GM12878 (cell line): ENCODE results near the gene C15orf39. TPM values are rescaled to one million over a fixed set of nuclear protein-coding genes. Genes with fewer than 3 reads are reported as not detected.
"Not testable (repeated sequence)": the region's sequence is repeated elsewhere in the genome, so short reads cannot be mapped to it uniquely, and the experiment has no call there.

Source experiments
- ATAC-seq: fragments of 200-7000 bp; cut with Tn5 transposase; 3 replicates; pipeline ENCODE4 v1.9.1; 2020; ENCODE audit warnings: mild to moderate bottlenecking, moderate library complexity
- BruUV-seq: library from RNA; stranded (reverse); fragments of 400-500 nt; replicated peaks from 2 replicates; lab custom pipeline; 2021; lab: Mats Ljungman, UMichigan
- CTCF ChIA-PET: fragments of 300-600 bp; sonication (Branson Sonifier 250); formaldehyde crosslinking; extraction: SDS; loops from one replicate; lab custom pipeline; 2021; ENCODE audit warnings: inconsistent platforms; lab: Yijun Ruan, JAX
- POLR2A ChIA-PET: fragments of 350-600 bp; formaldehyde crosslinking; extraction: SDS; loops from one replicate; lab custom pipeline; 2021; ENCODE audit warnings: inconsistent platforms; lab: Charles Lee
- RAD21 ChIA-PET: fragments of 300-600 bp; sonication (Branson Sonifier 250); formaldehyde crosslinking; loops from one replicate; lab custom pipeline; 2023; ENCODE audit warnings: antibody characterized with exemption; ENCODE audit not compliant: unreplicated experiment; lab: Charles Lee
- SMC1A ChIA-PET: fragments of 300-600 bp; sonication (Branson Sonifier 250); formaldehyde crosslinking; loops from one replicate; lab custom pipeline; 2023; ENCODE audit not compliant: unreplicated experiment, uncharacterized antibody; lab: Charles Lee
- DNase-seq: peaks from one replicate; pipeline ENCODE4 v3.0.0-alpha.2; 2011; ENCODE audit warnings: low read depth, low spot score
- FAIRE-seq: peaks from 3 replicates; lab custom pipeline; 2011; peaks lifted over from hg19 to GRCh38; lab: Jason Lieb, UNC
- H2AFZ ChIP-seq: 2 replicates; pipeline ENCODE4 v1.6.0; 2011; ENCODE audit warnings: low read depth, low read length, control low read depth; ENCODE audit not compliant: control insufficient read depth
- H3K27ac ChIP-seq: 2 replicates; pipeline ENCODE4 v1.5.1; 2011; ENCODE audit warnings: control low read depth; ENCODE audit not compliant: control insufficient read depth, insufficient read depth
- H3K27me3 ChIP-seq, 2 experiments: replicated peaks in 1 of 2; 2 replicates each; pipeline versions ENCODE4 v1.6.0 to v1.6.1; 2011; ENCODE audit warnings: low read length in 1 of 2; ENCODE audit not compliant: control insufficient read depth in 2 of 2, insufficient read depth in 2 of 2
- H3K36me3 ChIP-seq, 2 experiments: 2 replicates each; pipeline ENCODE4 v1.5.1; 2011; ENCODE audit warnings: low read length in 1 of 2; ENCODE audit not compliant: control insufficient read depth in 2 of 2, insufficient read depth in 2 of 2
- H3K4me1 ChIP-seq: 2 replicates; pipeline ENCODE4 v1.6.1; 2011; ENCODE audit warnings: mild to moderate bottlenecking, low read length, moderate library complexity, mixed read lengths; ENCODE audit not compliant: control insufficient read depth, insufficient read depth
- H3K4me2 ChIP-seq: 2 replicates; pipeline ENCODE4 v1.6.0; 2011; ENCODE audit warnings: control low read depth; ENCODE audit not compliant: control insufficient read depth, insufficient read depth
- H3K4me3 ChIP-seq: fragments of 200-600 bp; sonication (generic); 2 replicates; pipeline ENCODE4 v1.5.1; 2016
- H3K79me2 ChIP-seq: 2 replicates; pipeline ENCODE4 v1.6.0; 2011; ENCODE audit warnings: low read length; ENCODE audit not compliant: control insufficient read depth, insufficient read depth
- H3K9ac ChIP-seq: 2 replicates; pipeline ENCODE4 v1.8.0; 2011; ENCODE audit warnings: low read length, control low read depth, mixed read lengths; ENCODE audit not compliant: control insufficient read depth, insufficient read depth
- H3K9me3 ChIP-seq: replicated peaks from 3 replicates; pipeline ENCODE4 v1.5.1; 2011; ENCODE audit warnings: mild to moderate bottlenecking, low read length; ENCODE audit not compliant: control insufficient read depth, insufficient read depth
- H4K20me1 ChIP-seq: 2 replicates; pipeline ENCODE4 v1.6.0; 2011; ENCODE audit not compliant: control insufficient read depth, insufficient read depth
- ATF2 ChIP-seq: IDR thresholded peaks from 2 replicates; pipeline ENCODE4 v1.6.1; 2012; ENCODE audit warnings: low read length, inconsistent platforms
- BHLHE40 ChIP-seq, 2 experiments: fragments of 450-650 bp in 1 of 2; IDR thresholded peaks; 2 replicates each; pipeline ENCODE4 v1.6.1; 2011 to 2017; ENCODE audit warnings: low read depth in 2 of 2, borderline replicate concordance in 1 of 2, improper control_type of control experiment in 1 of 2, low read length in 1 of 2, mild to moderate bottlenecking in 1 of 2
- CHD2 ChIP-seq: IDR thresholded peaks from 2 replicates; pipeline ENCODE4 v1.6.1; 2011; ENCODE audit warnings: low read depth, low read length, improper control_type of control experiment, borderline replicate concordance
- ETV6 ChIP-seq, 2 experiments: fragments of 450-650 bp in 1 of 2; IDR thresholded peaks in 1 of 2; conservative IDR thresholded peaks in 1 of 2; 2 replicates each; pipeline ENCODE4 v1.6.1; 2014; ENCODE audit warnings: antibody characterized with exemption in 1 of 2, borderline replicate concordance in 1 of 2, low read depth in 1 of 2, mild to moderate bottlenecking in 1 of 2, moderate library complexity in 1 of 2
- STAT1 ChIP-seq: fragments of 450-650 bp; conservative IDR thresholded peaks from 2 replicates; pipeline ENCODE4 v1.6.1; 2014; ENCODE audit warnings: antibody characterized with exemption, mild to moderate bottlenecking
- YY1 ChIP-seq: IDR thresholded peaks from 2 replicates; pipeline ENCODE4 v1.6.1; 2011; ENCODE audit warnings: low read depth, mild to moderate bottlenecking, low read length
- ZBTB11 ChIP-seq: fragments of 450-650 bp; formaldehyde crosslinking; IDR thresholded peaks from 2 replicates; pipeline ENCODE4 v1.5.0; 2022; ENCODE audit warnings: mild to moderate bottlenecking, missing genetic modification characterization
- ZZZ3 ChIP-seq: IDR thresholded peaks from 2 replicates; pipeline ENCODE4 v1.6.1; 2011; ENCODE audit warnings: low read depth; ENCODE audit not compliant: control insufficient read depth, insufficient read length
- WGBS: methylation state at CpG from one replicate; pipeline ENCODE4 v1.1.6; 2016; ENCODE audit warnings: low lambda C conversion rate; ENCODE audit not compliant: insufficient replicate concordance, insufficient coverage; ENCODE audit errors: missing lambda C conversion rate; 5-methylcytosine and 5-hydroxymethylcytosine counted together
- in situ Hi-C: fragments of 300-500 bp; cut with MboI; formaldehyde crosslinking; loops from 9 replicates; pipeline ENCODE4 v1.14.3; 2018; ENCODE audit warnings: mixed read lengths
- intact Hi-C: fragments of 100-400 bp; cut with micrococcal nuclease; formaldehyde crosslinking; loops from one replicate; pipeline ENCODE4 v1.14.2; 2022; ENCODE audit not compliant: unreplicated experiment
- polyA plus RNA-seq, 11 experiments: library from polyadenylated mRNA; depleted of rRNA in 4 of 11; unstranded in 6 of 11; stranded (reverse) in 5 of 11; fragments of >200 nt; fragmentation: Nextera tagmentation in 4 of 11; fragmentation: Illumina TruSeq in 1 of 11; extraction: Ambion mirVana in 4 of 11; extraction: Trizol in 1 of 11; gene quantifications; 1 replicate in 1 of 11; 2 replicates in 10 of 11; pipeline versions ENCODE4 v1.2.1 to v1.2.3, GENCODE V29; 2011 to 2016; ENCODE audit warnings: inconsistent platforms in 2 of 11, missing spikeins in 2 of 11, low read depth in 1 of 11
- total RNA-seq, 4 experiments: library from RNA; depleted of rRNA in 3 of 4; stranded (reverse); fragments of >200 nt in 3 of 4; fragmentation: Illumina TruSeq in 1 of 4; extraction: Trizol in 1 of 4; gene quantifications; 2 replicates each; pipeline versions ENCODE4 v1.2.1 to v1.2.3, GENCODE V29; 2013 to 2021

Gene C15orf39
- total and polyA plus RNA-seq, 10 of the 15 experiments (the other 5 are each of a cell fraction or from before 2014, with no cell fraction given): 2.3 to 139 (median 33.0) TPM

- 35% methylated on average over 4 of the region's 4 CpGs for WGBS
- POLR2A ChIA-PET: no interaction called here
- intact Hi-C loops (no loop called here), in situ Hi-C loops (no loop called here)
- Histone ChIP-seq H3K4me3 (no peak overlapping the region), H3K4me1 (no peaks in the 10 kb centered on the region), H3K36me3 (no peaks in the 10 kb centered on the region), H3K27ac (no peak overlapping the region), H2AFZ (no peak overlapping the region), H3K9me3 (no peaks in the 10 kb centered on the region), H3K4me2 (no peak overlapping the region), H3K79me2 (no peaks in the 10 kb centered on the region), H3K9ac (no peak overlapping the region), H3K27me3 (no peaks in the 10 kb centered on the region), H4K20me1 (no peaks in the 10 kb centered on the region)
- RAD21 ChIA-PET: no interaction called here
- TF ChIP-seq BHLHE40 (IDR thresholded peaks at IDR 0.05; ENCODE audit: borderline replicate concordance in 1 of 2, low read depth in 2 of 2, low read length in 1 of 2) (no peak), YY1 (no peak), STAT1 (no peak), CHD2 (no peak), ETV6 (conservative IDR thresholded peaks at IDR 0.05 in 1 of 2, IDR thresholded peaks at IDR 0.05 in 1 of 2; ENCODE audit: borderline replicate concordance in 1 of 2, low read depth in 1 of 2) (no peak), ZZZ3 (no peak), ATF2 (no peak), ZBTB11 (CRISPR knock-in tag) (no peak)
- ATAC-seq (no peak), FAIRE-seq (no peak), DNase-seq (no peak)
- CTCF ChIA-PET: no interaction called here
- SMC1A ChIA-PET: interaction anchor here (0.8 to 1.0 kb wide), 3 partner anchors 8 to 220 kb away, joined by 3 to 4 read pairs (median 3); no protein-coding TSS in a partner anchor
- BruUV-seq: no TSS peak
These were observed 48.0 kb downstream of the C15orf39 start for GRCh38 chr15:75249726-75250125.

- RAD21 ChIA-PET, H3K9ac ChIP-seq, ATAC-seq, FAIRE-seq, BruUV-seq, H3K4me2 ChIP-seq, CTCF ChIA-PET, intact Hi-C loops, H3K4me3 ChIP-seq, H3K4me1 ChIP-seq, H3K36me3 ChIP-seq, in situ Hi-C loops, SMC1A ChIA-PET, POLR2A ChIA-PET, H3K9me3 ChIP-seq, H3K27me3 ChIP-seq, H4K20me1 ChIP-seq, H3K27ac ChIP-seq, DNase-seq, H3K79me2 ChIP-seq, H2AFZ ChIP-seq: not testable (repeated sequence)
- WGBS: 40% methylated on average over 4 of the region's 4 CpGs
These were observed 49.7 kb downstream of the C15orf39 start for GRCh38 chr15:75251343-75251742.
